T-helper 1 cell treated with Interleukin-12 subunit alpha and Interleukin-12 subunit beta and Interleukin-4 antibody, amounts not matched to agents 30 μg/mL and 1 μg/mL, for 36 hours (primary cell): Measurements from ENCODE around the gene STK4.
"Not testable (repeated sequence)": the region's sequence is repeated elsewhere in the genome, so short reads cannot be mapped to it uniquely, and the experiment has no call there.

Source experiments
- H3K27ac Mint-ChIP-seq: one replicate; pipeline ENCODE4 v1.8.0; 2021; ENCODE audit warnings: mild to moderate bottlenecking, mixed read lengths
- H3K27me3 Mint-ChIP-seq: one replicate; pipeline ENCODE4 v1.8.0; 2021; ENCODE audit warnings: low read depth, mixed read lengths
- H3K36me3 Mint-ChIP-seq: one replicate; pipeline ENCODE4 v1.8.0; 2021; ENCODE audit warnings: low read depth, mixed read lengths
- H3K4me1 Mint-ChIP-seq: one replicate; pipeline ENCODE4 v1.8.0; 2021; ENCODE audit warnings: low read depth, mixed read lengths
- H3K4me3 Mint-ChIP-seq: one replicate; pipeline ENCODE4 v1.8.0; 2021; ENCODE audit warnings: mild to moderate bottlenecking, moderate library complexity, mixed read lengths
- H3K9me3 Mint-ChIP-seq: one replicate; pipeline ENCODE4 v1.8.0; 2021; ENCODE audit warnings: mixed read lengths

Gene STK4

DNA sequence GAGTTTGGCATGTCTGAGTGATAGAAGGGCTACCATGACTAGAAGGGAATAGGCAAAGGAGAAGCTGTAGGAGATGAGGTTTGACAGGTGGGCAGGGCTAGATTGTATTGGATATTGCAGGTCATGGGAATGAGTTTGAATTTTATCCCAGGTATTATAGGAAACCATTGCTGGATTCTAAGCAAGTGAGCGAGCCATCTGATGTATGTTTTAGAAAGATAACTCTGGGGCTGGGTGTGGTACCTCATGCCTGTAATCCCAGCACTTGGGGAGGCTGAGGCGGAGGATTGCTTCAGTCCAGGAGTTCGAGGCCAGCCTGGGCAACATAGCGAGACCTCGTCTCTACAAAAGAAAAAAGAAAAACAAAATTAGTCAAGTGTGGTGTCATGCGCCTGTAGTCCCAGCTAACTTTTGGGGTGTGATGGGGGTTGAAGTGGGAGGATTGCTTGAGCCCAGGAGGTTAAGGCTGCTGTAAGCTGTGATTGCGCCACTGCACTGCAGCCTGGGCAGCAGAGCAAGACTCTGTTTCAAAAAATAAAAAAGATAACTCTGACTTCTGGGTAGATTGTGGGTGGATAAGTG, 16.9 kb downstream of the STK4 start:
- no peaks in the 10 kb centered on the region for H3K27me3 Mint-ChIP-seq
- no peaks in the 10 kb centered on the region for H3K9me3 Mint-ChIP-seq
- peak overlapping the region; percentile 27 for H3K27ac Mint-ChIP-seq
- peaks cover 41% of the 10 kb centered on the region for H3K4me1 Mint-ChIP-seq
- no peak overlapping the region for H3K4me3 Mint-ChIP-seq
- H3K36me3 Mint-ChIP-seq, result peaks cover 53% of the 10 kb centered on the region

DNA sequence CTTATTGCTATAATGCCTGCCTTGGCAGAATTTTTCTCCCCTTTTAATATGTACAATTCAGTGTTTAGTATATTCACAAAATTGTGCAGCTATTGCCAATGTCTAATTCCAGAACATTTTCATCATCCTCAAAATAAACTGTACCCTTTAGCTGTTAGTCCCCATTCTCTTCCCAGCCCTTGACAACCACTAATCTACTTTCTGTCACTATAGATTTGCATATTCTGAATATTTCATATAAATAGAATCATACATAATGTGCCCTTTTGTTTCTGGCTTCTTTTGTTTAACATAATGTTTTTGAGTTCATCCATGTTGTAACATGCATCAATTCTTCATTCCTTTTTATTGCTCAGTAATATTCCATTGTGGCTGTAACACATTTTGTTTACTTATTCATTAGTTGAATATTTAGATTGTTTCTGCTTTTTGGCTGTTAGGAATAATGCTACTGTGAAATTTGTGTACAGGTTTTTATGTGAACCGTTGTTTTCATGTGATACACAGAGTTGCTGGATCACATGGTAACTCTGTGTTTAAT, 22.4 kb downstream of the STK4 start:
- Mint-ChIP-seq H3K9me3 (no peaks in the 10 kb centered on the region), H3K27ac (no peak overlapping the region), H3K4me3 (no peak overlapping the region), H3K4me1 (peaks cover 51% of the 10 kb centered on the region), H3K27me3 (no peaks in the 10 kb centered on the region), H3K36me3 (peaks cover 44% of the 10 kb centered on the region)

DNA sequence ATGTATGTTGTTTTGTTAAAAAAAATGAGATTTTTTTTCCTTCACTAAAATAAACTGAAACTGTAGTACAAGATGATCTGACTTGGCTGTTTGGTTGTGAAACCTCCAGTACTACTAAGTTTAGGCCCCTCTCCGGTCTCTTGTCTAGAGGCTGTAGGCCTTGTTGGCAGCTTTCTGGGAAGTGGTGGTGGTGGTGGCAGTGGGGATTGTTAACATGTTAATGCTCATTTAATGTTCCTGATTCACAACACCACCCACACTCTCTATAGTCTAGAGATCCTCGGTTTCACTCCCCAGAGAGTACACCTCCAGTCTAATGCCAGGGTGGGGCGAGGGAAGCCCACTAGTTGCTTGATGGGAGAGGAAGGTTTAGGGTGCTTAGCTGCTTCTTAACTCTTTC, 24.1 kb downstream of the STK4 start:
- Mint-ChIP-seq H3K9me3 (no peaks in the 10 kb centered on the region), H3K36me3 (peaks cover 51% of the 10 kb centered on the region), H3K27ac (peak overlapping the region; percentile 90), H3K27me3 (no peaks in the 10 kb centered on the region), H3K4me1 (peaks cover 57% of the 10 kb centered on the region), H3K4me3 (peak overlapping the region; percentile 77)

DNA sequence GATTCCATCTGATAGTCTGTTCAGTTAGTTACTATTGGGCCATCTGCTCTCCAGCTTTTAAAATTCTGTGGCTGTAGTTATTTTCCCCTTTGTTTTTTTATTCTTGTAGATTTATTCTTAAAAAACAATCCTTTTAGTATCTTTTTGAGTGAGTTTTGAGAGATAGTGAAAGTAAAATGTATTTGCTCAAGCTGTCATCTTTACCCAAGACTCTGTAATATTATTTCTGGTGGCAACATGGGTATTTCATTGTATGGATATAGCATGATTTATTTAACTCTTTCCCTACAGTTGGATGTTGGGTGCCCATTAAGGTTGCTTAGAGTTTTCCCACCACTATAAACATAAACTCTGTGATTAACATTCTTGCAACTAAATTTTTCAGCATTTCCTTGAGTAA, 24.6 kb downstream of the STK4 start:
- Mint-ChIP-seq H3K27me3 (no peaks in the 10 kb centered on the region), H3K4me3 (peak overlapping the region; percentile 77), H3K36me3 (peaks cover 49% of the 10 kb centered on the region), H3K4me1 (peaks cover 55% of the 10 kb centered on the region), H3K27ac (peak overlapping the region; percentile 90), H3K9me3 (no peaks in the 10 kb centered on the region)

DNA sequence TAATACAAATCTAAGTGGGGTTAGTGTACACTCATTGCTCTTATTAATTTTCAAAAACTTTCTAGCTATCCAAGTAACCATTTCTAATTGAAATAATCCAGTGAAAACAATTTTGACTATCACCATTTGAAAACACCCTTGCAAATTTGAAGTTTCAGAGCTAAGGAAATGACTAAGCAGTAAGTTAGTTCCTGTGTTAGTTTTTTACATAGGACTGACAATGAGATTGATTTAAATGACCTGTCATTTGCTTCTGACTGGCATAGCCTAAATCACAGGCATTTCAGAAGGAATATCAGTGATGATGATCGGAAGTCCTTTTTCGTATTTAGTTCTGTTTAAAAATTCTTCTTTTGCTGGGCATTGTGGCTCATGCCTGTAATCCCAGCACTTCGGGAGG, 27.0 kb downstream of the STK4 start:
- peaks cover 62% of the 10 kb centered on the region for H3K36me3 Mint-ChIP-seq
- H3K4me1 Mint-ChIP-seq, result peaks cover 51% of the 10 kb centered on the region
- H3K9me3 Mint-ChIP-seq, result no peaks in the 10 kb centered on the region
- peak overlapping the region; percentile 84 for H3K27ac Mint-ChIP-seq
- peak overlapping the region; percentile 77 for H3K4me3 Mint-ChIP-seq
- H3K27me3 Mint-ChIP-seq, result no peaks in the 10 kb centered on the region

DNA sequence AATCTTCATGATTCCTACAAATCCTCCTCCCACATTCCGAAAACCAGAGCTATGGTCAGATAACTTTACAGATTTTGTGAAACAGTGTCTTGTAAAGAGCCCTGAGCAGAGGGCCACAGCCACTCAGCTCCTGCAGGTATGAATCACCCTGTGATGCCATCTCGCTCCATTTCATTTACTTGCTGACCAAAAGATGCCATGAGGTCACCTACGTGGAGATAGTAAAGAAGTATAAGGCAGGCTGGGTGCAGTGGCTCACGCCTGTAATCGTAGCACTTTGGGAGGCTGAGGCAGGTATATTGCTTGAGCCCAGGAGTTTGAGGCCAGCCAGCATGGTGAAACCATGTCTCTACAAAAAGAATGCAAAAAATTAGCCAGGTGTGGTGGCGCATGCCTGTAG, 30.9 kb downstream of the STK4 start:
- H3K36me3 Mint-ChIP-seq, result peaks cover 67% of the 10 kb centered on the region
- peaks cover 29% of the 10 kb centered on the region for H3K4me1 Mint-ChIP-seq
- H3K4me3 Mint-ChIP-seq, result no peak overlapping the region
- no peaks in the 10 kb centered on the region for H3K9me3 Mint-ChIP-seq
- no peaks in the 10 kb centered on the region for H3K27me3 Mint-ChIP-seq
- no peak overlapping the region for H3K27ac Mint-ChIP-seq

DNA sequence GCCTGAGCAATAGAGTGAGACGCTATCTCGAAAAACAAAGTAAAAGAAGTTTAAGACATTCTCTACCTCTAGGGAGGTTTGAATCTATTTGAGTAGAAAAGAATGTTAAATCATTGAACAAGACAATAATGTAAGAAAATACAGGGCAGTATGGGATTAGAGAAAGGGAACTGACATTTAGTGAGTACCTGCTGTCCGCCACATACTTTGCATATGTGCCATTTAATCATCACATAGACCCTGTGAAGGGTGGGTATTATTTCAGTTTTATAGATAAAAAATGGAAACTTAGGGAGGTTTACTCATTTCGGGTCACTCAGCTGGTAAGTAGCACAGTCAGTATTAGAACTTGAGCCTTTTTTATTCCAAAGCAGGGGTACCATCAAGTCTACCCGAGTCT, 31.4 kb downstream of the STK4 start:
- Mint-ChIP-seq H3K27me3 (no peaks in the 10 kb centered on the region), H3K4me3 (no peak overlapping the region), H3K4me1 (peaks cover 29% of the 10 kb centered on the region), H3K27ac (peak overlapping the region; percentile 22), H3K36me3 (peaks cover 69% of the 10 kb centered on the region), H3K9me3 (no peaks in the 10 kb centered on the region)

DNA sequence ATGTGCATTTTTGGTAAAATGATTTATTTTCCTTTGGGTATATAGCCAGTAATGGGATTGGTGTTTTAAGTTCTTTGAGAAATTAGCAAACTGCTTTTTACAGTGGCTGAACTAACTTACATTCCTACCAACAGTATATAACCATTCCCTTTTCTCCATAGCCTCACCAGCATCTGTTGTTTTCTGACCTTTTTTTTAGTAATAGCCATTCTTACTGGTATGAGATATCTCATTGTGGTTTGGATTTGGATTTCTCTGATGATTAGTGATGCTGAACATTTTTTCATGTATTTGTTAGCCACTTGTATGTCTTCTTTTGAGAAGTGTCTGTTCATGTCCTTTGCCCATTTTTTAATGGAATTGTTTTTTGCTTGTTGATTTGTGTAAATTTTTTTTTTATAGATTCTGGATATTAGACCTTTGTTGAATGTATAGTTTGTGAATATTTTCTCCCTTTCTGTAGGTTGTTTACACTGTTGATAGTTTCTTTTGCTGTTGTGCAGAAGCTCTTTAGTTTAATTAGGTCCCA, 42.3 kb downstream of the STK4 start:
- no peaks in the 10 kb centered on the region for H3K27me3 Mint-ChIP-seq
- no peak overlapping the region for H3K27ac Mint-ChIP-seq
- no peak overlapping the region for H3K4me3 Mint-ChIP-seq
- H3K4me1 Mint-ChIP-seq, result peaks cover 24% of the 10 kb centered on the region
- peaks cover 36% of the 10 kb centered on the region for H3K36me3 Mint-ChIP-seq
- H3K9me3 Mint-ChIP-seq, result no peaks in the 10 kb centered on the region

DNA sequence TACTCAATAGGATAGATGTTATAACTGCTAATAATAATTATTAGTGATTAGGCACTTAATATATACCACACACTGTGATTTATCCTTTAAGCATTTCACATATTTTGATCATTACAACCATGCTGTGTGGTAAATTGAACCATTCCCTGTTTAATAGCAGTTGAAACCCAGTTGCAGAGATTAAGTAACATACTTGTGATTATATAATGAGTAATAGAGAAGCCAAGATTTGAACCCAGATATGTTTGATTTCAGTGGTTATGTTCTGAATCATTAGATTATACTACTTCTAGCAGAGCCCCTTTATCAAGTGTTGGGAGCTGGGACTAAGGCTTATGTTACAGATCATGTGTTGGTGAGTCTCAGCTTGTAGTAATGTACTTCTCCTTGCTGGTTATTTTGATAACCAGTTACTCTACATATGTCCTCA, 44.1 kb downstream of the STK4 start:
- H3K4me1 Mint-ChIP-seq, result peaks cover 24% of the 10 kb centered on the region
- peaks cover 37% of the 10 kb centered on the region for H3K36me3 Mint-ChIP-seq

DNA sequence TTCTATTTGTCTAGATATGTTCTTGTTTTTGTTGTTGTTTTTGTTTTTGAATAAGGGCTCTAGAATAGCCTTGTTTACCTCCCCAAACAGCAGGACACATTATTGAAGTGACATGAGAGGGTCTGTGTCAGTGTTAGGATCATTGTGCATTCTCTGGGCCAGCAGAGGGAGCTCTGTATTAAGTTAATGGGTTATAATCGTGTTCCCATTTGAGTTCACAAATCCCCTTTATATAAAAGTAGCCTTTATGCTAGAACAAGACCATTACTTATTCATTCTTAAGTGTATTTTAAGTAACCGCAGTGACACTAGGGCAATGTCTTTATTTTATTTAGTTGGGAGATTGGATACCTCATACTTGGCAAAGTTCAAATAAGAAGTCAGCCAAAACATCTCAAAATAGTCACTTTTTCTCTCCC, 44.8 kb downstream of the STK4 start:
- Mint-ChIP-seq H3K27me3 (no peaks in the 10 kb centered on the region), H3K4me3 (no peak overlapping the region), H3K9me3 (no peaks in the 10 kb centered on the region), H3K36me3 (peaks cover 38% of the 10 kb centered on the region), H3K27ac (no peak overlapping the region), H3K4me1 (peaks cover 28% of the 10 kb centered on the region)

More for the DNA sequence above, 44.1 kb downstream of the STK4 start:
- Mint-ChIP-seq H3K27ac (no peak overlapping the region), H3K9me3 (no peaks in the 10 kb centered on the region), H3K4me3 (no peak overlapping the region), H3K27me3 (no peaks in the 10 kb centered on the region)

DNA sequence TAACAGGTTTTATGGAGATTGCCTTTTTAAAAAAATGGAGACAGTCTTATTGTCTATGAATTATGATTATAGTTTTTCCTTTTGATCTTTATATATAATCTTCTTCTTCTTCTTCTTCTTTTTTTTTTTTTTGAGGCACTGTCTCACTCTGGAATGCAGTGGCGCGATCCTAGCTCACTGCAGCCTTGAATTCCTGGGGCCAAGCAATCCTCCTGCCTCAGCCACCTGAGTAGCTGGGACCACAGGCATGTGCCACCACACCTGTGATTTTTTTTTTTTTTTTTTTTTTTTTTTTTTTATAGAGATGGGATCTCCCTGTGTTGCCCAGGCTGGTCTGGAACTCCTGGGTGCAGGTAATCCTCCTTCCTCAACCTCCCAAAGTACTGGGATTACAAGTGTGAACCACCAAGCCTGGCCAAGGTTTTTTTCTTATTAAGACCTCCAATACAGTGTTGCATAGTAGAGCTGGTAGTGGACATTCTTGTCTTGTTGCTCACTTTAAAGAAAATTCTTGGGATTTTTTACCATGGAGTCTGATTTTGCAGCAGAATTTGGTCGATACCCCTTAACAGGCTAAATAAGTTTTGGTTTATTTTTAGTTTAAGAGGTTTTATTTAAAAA, 46.5 kb downstream of the STK4 start:
- Mint-ChIP-seq H3K27me3 (no peaks in the 10 kb centered on the region), H3K27ac (no peak overlapping the region), H3K9me3 (no peaks in the 10 kb centered on the region), H3K4me3 (no peak overlapping the region), H3K36me3 (peaks cover 34% of the 10 kb centered on the region), H3K4me1 (peaks cover 26% of the 10 kb centered on the region)

DNA sequence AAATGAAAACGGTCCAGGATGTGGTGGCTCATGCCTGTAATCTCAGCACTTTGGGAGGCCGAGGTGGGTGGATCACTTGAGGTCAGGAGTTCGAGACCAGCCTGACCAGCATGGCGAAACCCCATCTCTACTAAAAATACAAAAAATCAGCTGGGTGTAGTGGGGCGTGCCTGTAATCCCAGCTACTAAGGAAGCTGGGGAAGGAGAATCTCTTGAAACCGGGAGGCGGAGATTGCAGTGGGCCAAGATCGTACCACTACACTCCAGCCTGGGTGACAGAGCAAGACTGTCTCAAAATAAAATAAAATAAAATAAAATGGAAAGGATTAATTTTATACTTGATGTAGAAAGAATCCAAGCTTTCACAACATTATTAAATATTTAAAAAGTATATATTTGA, 47.8 kb downstream of the STK4 start:
- H3K4me3 Mint-ChIP-seq, H3K9me3 Mint-ChIP-seq, H3K27ac Mint-ChIP-seq, H3K27me3 Mint-ChIP-seq: not testable (repeated sequence)
- Mint-ChIP-seq H3K36me3 (peaks cover 32% of the 10 kb centered on the region), H3K4me1 (peaks cover 24% of the 10 kb centered on the region)

DNA sequence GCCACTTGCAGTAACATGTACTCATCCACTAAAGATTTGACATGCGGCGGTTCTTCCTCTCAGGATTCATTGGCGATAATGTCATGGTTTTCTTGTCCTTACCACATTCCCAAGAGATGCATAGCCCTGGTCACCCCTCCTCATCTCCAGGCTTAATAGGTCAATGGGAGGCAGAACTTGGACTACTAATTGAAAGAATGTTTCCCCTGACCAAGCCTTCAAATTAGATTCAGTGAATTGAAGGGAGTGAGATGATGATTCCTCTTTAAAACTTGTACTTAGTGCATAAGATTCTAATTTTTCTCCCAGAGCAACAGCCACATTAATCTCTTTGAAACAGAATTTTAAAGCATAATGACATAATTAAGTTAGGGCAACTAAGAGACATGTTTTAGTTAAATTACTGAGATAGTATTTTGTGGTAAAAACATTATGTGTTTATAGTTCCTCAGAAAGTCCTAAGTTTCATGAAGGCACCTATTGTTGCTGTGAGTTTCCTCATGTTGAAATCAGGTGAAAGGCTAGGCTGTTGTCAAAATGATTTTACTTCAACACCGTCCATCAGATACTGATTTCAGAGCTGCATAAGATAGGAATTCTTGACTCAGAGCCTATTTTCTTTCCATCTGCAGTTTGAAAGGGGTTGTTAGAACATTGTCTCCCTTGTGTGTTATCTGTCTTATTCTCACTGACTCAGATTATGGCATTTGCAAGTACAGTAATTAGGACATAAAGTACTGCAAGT, 48.5 kb downstream of the STK4 start:
- Mint-ChIP-seq H3K4me1 (peaks cover 22% of the 10 kb centered on the region), H3K36me3 (peaks cover 34% of the 10 kb centered on the region), H3K27ac (no peak overlapping the region), H3K27me3 (no peaks in the 10 kb centered on the region), H3K9me3 (no peaks in the 10 kb centered on the region), H3K4me3 (no peak overlapping the region)

DNA sequence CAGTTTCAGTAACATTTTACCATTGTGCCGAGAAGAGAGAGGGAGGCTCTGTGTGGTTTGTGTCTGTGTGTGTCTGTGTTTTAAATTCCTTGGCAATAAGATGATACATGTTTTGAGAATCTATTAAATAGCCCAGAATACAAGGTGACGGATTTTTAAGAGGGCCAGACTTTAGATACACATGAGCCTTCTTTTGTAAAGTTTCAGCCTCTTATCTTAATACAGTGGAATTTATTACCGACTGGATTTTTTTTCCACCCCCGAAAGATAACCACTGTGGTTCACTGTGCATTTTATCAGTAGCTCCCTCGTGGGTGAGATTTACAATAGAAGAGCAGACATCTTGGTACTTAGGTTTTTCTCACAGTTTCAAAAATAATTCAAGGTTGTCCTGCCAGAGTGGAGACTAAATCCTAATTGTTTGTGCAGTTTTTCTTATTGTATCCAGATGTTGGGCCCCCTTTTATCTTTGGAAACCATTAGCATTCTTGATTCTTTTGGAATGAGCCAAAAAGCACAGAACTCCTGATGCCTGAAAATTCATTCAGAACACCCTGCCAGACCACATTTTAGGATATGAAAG, 49.9 kb downstream of the STK4 start:
- Mint-ChIP-seq H3K9me3 (no peaks in the 10 kb centered on the region), H3K4me3 (no peak overlapping the region), H3K27ac (no peak overlapping the region), H3K36me3 (peaks cover 33% of the 10 kb centered on the region), H3K4me1 (peaks cover 17% of the 10 kb centered on the region), H3K27me3 (no peaks in the 10 kb centered on the region)
